Measurements from ENCODE around the gene CACHD1.

The CACHD1 gene

DNA sequence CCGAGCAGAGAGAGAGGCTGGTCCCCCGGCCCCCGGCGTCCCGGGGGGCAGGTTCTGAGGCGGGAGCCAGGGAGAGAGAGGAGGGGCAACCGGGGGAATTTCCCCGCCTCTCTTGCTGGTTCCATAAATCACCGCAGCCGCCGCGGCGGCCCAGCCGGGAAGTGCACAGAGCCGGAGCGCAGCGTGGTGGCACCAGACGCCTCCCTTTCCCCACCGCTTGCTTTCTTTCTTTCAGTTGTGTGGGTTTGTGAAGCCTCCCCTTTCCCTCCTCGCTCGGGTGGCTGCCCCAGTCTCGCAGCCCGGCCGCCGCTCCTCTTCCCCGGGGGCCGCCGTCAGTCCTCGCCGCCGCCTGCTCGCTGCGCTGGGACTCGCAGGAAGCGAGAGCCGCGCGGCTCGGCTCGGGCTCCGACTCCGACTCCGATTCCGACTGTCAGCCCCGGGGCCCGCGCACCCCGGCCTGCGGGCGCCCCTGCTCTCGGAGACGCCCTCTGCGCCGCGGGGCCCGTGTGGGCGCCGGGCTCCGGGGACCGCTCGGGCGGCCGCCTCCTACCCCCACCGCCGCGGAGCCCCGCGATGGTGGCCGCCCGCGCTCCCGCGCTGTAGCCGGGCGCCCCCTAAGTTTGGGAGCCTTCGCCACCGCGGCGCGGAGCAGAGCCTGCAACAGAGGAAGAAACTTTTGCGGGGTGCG, at the start of gene CACHD1:
CACHD1 (plus strand) TSS at position 153 of the 688 bp plus-strand sequence. CDS start 616 bp downstream, outside the sequence.
- peak; percentile 89 for DNase-seq

DNA sequence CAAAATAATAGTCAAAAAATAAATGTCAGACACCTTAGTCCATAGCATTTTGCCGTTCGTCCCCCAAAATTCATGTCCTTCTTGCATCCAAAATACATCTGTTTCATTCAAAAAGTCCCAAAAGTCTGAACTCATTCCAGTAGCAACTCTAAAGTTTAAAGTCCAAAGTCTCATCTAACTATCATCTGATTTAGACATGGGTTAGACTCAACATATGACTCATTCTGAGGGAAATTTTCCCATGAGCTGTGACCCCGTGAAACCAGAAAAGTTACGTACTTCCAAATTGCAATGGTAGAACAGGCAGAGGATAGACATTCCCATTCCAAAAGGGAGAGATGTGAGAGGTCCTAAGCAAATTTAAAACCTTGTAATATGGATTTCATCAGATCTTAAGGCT, 48.6 kb upstream of the CACHD1 start:
- no peak for DNase-seq

DNA sequence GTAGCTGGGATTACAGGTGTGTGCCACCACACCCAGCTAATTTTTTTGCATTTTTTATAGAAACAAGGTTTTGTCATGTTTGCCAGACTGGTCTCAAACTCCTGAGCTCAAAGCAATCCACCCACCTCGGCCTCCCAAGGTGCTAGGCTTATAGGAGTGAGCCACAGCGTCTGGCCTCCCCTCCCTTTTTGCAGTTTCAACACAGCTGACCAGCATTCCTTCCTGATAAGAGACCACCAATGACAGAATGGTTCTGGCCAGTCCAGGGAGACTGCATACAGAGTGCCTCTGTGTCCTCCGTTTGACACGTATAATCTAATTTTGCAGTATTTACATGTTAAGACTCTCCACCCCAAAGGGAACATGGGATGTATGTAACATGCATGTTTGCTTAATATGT, 46.4 kb upstream of the CACHD1 start:
- DNase-seq = no peak

DNA sequence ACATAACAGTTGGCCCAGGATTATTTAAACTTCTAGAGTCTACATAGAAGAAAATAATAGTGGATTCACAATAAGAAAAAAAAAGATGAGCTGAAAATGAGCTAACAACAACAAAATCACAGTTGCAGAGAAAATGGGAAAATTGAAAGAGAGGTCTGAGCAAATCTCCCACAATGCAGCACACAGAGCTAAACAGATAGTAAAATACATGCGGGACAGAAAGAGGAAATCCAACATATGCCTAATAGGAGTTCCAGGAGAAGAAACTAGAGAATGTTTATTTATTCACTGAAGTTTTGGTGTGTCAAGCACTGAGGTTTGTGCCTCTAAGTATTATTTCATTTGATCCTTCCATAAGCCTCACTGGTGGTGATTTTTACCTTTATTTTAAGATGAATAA, 45.5 kb upstream of the CACHD1 start:
- no peak for DNase-seq

DNA sequence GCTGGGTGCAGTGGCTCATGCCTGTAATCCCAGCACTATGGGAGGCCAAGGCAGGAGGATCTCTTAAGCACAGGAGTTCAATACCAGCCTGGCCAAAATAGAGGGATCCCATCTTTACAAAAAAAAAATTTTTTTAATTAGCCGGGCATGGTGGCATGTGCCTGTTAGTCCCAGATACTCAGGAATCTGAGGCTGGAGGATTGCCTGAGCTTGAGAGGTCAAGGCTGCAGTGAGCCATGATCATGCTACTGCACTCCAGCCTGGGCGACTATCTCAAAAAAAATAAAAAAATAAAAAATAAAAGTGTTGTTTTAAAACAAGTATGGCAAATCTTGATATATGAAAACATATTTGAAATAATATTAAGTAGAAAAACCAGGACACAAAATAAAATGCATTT, 44.4 kb upstream of the CACHD1 start:
- DNase-seq = no peak

DNA sequence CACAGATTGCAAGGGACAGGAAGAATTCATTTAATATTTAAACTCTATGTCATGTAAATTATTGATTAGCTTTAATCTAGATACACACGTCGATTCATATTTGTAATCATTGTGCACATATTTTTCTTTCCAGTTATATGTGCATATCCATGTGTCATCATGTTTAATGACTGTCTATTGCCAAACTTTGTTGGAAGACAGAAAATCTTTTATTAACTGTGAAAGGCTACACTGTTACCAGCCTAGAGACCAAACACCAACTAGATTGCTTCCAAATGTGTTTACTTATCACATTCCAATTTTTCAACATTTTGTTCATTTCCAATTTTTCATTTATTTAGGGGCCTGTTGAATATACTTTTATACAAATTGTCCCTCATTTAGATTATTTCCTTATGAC, 43.2 kb upstream of the CACHD1 start:
- DNase-seq = no peak

DNA sequence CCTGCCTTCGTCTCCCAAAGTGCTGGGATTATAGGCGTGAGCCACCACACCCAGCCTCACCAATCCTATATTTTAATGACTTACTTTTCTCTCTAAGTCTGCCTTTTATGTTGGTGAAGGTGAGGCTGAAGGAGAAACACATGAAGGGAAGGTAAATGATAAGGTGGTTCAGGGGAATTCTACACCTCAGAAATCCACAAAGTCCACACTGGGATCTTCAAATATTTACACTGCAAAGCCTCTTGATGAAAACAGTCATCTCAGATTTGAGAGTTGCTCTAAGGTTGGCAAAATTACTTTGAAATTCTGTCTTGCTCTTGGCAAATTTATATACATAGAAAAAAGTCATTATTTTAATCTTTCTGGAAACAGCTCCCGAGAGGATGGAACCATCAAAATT, 42.0 kb upstream of the CACHD1 start:
- DNase-seq = no peak

DNA sequence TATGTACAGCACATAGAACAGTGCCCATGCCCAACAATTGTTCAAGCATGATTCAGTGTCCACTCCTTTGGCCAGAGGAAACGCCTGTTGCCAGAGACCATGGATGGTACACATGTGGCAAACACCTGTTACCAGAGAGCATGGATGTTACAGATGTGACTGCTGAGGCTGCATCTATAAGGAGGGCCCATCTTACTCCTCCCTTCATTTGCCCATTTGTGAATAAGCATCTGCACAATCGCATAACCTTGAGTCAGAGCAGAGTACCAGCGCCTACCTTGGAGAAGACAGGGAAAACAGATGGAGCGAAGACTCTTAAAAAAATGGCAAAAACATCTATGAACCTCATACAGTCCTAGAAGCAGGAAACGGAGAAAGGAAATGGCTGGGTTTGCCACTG, 36.6 kb upstream of the CACHD1 start:
- DNase-seq = no peak

DNA sequence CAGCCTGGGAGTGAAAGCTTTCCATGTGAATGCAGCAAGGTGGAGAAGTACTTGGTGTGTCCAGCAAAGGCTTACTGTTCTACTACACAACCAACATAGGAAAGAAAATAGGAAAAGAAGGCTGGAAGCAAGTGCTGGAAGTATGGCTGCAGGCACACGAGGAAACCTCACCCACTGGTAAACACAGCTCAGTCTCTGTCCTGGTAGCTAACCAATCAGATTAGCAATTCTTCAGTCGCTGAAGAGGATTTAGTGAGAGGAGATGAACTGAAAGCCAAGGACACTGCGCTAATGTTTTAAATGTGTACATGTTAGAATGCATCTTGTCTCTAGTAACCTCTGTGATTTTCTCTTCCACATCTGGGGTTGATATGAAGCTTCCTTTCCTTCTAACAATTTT, 36.2 kb upstream of the CACHD1 start:
- no peak for DNase-seq

DNA sequence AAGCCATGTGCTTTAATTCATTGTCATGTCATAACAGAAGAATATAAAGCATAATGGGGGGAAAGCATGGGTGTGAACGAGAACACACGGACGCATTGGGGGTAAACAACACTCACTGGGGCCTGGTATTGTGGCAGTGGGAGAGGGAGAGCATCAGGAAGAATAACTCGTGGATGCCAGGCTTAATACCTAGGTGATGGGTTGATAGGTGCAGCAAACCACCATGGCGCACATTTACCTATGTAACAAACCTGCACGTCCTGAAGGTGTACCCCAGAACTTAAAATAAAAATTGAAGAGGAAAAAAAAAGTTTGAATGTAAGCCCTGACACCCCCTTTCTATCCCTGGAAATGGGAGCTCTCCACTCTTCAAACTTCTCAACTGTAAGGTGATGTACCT, 34.9 kb upstream of the CACHD1 start:
- DNase-seq = no peak

DNA sequence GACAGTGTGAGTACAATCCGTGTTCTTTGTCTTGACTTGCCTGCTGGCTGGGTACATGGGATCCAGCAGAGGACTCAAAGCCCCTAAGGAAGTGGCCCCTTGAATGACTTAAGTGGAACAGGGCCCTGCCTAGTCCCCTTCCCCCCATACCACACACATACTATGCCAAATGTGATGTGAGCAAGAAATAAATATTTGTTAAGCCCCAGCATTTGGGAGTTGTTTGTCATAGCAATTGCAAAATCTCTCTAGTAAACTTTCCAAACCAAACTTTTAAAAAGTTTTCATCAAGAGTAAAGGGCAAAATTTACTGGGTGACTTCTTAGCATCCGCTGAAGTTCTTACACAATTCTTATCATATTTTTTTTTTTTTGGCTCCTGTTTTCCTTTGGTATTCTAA, 32.5 kb upstream of the CACHD1 start:
- no peak for DNase-seq

DNA sequence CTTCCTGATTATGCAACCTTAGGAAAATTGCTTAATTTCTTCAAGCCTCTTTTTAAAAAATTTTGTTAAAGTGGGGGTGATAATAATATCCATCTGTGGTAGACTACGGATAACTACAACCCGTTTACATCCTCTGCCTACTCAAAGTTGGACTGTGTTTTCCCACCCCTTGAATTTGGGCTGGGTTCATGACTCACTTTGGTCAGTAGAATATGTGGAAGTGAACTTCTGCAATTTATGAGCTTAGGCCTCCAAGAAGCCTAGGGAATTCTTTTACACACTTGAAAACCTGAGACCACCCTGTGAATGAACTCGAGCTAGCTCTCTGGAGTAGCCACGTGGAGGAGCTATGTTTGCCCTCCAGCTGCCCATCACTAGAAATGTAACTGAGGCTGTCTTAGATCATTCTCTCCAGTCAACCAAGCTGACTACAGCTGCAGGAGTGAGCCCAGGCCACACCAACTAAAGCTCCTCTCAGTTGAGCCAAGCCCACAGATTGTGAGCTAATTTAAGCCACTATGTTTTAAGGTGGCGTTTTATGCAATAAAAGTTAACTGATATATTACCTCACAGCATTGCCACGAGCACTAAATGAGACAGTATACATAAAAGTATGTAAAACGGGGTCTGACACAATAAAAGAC, 29.6 kb upstream of the CACHD1 start:
- no peak for DNase-seq

DNA sequence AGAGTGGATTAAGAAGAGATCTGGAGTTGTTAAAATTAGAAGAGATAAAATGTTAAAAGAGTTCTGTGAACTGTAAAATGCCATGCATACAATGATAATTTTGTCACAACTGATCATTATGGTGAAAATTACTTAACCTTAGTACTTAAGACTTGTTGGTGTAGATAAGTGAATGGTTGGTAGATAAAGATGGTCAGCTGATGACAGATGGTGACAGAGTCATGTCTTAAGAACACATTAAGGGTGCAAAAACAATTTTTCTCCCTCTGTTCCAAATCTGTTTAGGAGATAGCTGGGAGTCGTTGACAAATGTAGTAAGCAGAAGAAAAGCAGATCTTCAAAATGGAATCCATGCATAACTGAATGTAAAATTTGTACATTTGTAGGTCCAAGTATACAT, 18.5 kb upstream of the CACHD1 start:
- no peak for DNase-seq

DNA sequence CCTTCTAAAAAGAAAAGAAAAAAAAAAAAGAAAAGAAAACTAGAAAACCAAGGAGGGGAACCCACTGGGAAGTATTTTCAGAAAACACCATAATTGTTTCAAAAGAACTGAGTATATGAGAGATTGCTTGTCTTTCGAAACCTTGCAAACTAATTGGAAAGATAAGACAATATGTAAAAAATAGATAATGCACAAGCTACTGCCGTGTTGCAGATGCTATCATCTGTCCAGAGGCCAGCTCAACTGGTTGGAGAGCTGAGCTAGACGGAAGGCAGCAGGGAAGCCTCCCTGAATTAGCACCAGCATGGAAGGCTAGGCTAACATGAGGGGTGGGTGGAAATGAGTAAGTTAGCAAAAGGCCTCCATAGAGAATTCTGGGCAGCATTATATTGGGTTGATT, 16.2 kb upstream of the CACHD1 start:
- no peak for DNase-seq

DNA sequence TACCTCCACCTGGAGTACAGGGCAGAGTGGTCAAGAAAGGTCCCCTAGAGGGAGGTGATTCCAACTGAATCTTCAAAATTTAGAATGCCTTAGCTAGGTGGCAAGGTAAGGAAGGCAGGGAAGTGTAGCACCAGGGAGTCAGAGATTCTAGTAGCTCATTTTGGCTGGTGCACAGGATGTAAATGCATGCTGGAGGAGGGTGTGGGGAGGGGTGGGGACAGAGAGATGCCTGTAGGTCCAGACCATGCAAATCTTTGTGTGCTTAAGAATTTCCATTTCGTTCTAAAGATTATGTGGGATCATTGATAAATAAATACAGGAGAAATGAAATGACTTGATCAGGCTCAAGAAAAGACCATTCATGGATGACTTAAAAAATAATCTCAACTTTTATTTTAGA, 11.0 kb upstream of the CACHD1 start:
- no peak for DNase-seq

DNA sequence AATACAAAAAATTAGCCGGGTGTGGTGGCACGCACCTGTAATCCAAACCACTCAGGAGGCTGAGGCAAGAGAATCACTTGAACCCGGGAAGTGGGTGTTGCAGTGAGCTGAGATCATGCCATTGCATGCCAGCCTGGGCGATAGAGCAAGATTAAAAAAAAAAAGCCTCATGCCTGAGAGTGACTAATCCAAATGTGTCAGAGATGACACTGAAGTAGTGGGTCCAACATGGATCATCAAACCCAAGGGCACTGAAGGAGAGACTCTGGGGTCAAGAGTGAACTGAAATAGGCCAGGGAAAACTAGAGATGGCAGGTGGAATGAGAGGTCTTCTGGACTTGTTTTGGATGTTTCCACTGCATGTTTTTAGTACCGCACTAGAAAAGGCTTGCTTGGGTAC, 10.2 kb upstream of the CACHD1 start:
- DNase-seq = no peak

DNA sequence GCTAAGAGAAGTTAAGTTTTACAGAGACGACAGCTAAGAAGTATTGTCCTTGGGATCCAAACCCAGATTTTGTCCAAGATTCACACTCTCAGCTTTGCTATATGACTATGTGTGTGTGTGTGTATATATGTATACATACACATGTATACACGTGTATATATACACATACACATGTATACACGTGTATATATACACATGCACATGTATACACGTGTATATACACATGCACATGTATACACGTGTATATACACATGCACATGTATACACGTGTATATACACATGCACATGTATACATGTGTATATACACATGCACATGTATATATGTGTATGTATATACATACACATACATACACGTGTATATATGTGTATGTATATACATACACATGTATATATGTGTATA, 3.9 kb upstream of the CACHD1 start:
- DNase-seq = no peak

DNA sequence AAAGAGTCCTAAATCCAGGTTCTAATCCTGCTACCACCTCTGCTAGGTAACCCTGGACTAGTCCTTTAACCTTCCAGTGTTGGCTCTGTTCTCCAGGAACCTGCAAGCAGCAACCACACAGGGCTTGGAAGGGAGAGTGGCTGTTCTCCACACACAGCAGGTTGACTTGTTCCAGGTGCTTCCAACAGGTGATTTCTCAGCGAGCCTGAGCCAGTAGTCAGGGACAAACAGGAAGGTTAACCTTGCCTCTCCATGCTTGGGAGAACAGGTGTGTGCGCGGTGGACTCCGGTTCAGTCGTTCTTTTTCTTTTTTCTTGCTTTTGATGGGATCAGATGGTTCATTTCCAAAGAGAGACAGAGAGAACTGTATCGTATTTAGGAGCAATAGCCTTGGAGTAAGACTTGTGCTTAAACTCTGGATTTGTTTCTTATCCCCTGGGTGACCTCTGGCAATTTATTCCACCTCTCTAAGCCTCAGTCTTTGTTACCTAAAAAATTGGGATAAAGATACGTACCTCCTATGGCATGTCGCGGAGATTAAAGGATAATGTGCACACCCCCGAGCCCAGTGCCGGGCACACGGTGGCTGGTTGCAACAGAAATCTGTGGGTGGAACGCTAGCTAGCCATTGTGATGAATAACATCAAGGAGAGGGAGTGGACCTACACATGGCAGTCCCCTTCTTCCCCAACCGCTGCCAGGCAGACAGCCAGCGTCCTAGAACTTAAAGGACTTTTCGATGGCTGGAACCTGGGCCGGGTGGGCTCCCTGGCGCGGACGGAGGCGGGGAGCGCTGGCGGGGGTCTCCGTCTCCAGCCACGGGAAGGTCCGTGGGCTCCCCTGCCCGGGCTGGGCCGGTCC, 583 bp upstream of the CACHD1 start:
- no peak for DNase-seq

DNA sequence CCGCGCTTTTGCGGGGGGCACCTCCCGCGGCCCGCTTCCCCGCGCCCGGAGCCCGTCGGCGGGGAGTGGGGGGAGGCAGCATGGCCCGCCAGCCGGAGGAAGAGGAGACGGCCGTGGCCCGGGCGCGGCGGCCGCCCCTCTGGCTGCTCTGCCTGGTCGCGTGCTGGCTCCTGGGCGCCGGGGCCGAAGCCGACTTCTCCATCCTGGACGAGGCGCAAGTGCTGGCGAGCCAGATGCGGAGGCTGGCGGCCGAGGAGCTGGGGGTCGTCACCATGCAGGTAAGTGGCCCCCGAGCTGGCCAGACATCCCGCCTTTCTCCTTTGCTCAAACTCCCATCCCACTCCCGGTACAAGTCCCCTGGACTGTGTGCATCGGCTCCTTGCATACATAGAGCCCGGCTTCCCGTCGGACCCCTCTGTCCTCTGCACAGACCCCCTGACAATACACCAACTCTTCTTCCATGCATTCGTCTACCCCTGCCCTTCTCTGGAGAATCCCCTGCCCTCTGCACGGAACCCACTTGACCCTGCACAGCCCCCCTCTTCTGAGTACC, 812 bp downstream of the CACHD1 start:
- peak; percentile 78 for DNase-seq

DNA sequence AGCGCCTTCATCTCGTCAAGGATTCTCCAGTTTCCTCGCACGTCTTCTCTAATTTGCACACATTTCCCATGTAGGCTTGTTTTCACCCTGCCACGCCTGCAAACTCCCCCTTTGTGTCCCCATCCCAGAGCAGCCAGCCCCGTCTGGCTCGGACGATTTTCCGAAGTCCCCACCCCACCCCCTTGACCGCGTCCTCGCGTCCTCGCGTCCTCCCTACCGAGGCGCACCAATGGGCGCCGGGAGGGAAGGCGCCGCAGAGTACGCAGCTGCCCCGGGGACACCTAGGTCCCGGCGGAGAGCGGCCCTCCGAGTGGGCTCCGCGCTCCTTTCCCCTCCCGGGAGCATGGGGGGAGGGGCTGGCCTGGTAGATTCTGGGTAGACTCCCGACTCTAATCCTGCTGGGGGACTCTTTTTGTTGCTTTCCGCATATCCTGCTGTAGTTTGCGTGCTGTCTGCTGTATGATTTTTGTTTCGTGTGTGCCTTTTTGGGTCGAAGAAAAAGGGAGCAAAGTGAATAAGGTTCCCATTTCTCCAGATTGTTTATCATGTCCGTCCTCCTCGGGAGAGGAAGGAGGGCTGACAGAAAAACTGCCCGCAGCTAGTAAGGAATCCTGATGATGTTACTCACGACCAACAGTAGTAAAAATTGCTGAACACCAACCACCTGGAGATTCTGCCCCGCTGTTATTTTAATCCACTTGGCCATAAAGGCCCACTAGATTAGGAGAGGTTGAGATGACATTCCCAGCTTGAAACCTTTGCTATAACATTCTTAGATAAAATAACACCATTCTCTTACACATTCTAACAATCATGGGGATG, 1.5 kb downstream of the CACHD1 start:
- DNase-seq = peak; percentile 73

DNA sequence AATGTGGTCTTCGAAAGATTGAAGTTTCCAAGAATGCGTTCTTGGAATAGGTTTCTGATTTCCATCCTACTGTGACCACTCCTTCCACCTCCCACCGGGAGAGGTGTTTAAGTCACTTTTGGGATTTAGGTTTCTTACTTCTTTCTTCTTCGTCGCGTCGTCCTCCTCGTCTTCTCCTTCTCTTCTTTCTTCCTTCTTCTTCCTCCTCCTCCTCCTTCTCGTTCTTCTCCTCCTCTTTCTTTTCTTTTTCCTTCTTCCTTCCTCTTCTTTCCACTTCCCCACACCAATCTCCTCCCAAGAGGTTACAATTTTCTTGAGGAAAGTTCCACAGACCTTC, 2.1 kb downstream of the CACHD1 start:
- DNase-seq = no peak

DNA sequence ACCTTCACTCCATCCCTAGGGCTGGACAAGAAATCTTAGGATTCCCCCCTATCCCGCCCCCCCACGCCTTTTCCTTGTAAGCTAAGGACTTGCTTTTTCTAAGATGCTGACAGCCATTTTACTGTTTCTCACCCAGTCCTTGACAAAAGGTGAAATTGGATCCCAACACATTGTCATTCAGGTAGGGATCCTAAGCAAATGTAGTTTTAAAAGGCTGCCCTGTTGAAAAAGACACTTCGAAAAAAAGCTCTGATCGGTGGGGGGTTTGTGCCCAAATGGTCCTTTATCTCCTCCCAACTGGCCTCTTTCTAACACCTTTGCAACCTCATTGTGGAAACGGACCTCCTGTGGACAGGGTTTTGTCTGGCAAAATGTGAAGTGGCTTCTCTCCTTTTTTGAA, 2.9 kb downstream of the CACHD1 start:
- DNase-seq = no peak

DNA sequence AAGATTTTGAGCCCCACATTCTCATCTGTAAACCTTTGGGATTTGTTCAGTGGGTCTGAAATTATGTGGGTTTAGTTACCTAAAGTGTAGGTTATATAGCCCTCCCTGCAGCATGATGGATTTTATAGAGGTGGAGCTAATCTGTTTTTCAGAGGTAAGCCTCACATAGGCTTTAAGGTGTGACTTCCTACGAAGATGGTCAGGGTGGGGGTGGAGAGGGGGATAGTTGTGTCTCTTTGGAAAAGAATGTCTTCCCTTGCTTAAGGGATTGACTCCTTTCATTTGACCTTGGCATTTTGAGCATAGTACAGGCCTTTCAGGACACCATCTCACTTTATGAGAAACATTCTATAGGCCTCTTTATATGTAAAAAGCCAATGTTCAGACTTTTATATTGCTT, 3.4 kb downstream of the CACHD1 start:
- no peak for DNase-seq

Data from right forelimb (tissue), 1 donor.